Spinal cord (tissue), 10 donors: ENCODE results near the gene KCNAB1. TPM values are rescaled to one million over a fixed set of nuclear protein-coding genes. Genes with fewer than 3 reads are reported as not detected.

Experiments
- DNase-seq, 6 donors: peaks; one replicate each; pipeline versions ENCODE4 v3.0.0 to v3.0.0-alpha.2; 2013 to 2015; ENCODE audit warnings: low spot score in 6 of 6, low read depth in 4 of 6
- H3K27ac ChIP-seq: one replicate; pipeline ENCODE4 v1.5.1; 2013; ENCODE audit warnings: low read depth, low read length, control low read depth
- H3K27me3 ChIP-seq: one replicate; pipeline ENCODE4 v1.6.1; 2013; ENCODE audit warnings: low read length; ENCODE audit not compliant: control insufficient read depth, insufficient read depth
- H3K36me3 ChIP-seq: one replicate; pipeline ENCODE4 v1.6.1; 2013; ENCODE audit warnings: low read length; ENCODE audit not compliant: control insufficient read depth, insufficient read depth
- H3K4me1 ChIP-seq: one replicate; pipeline ENCODE4 v1.6.1; 2013; ENCODE audit warnings: low read length; ENCODE audit not compliant: control insufficient read depth, insufficient read depth
- H3K4me3 ChIP-seq: one replicate; pipeline ENCODE4 v1.5.1; 2013; ENCODE audit warnings: low read depth, low read length, control low read depth
- H3K9me3 ChIP-seq: one replicate; pipeline ENCODE4 v1.6.1; 2013; ENCODE audit warnings: low read length; ENCODE audit not compliant: control insufficient read depth, insufficient read depth
- WGBS: methylation state at CpG from one replicate; pipeline ENCODE4 v1.1.5; 2013; ENCODE audit warnings: missing lambda C conversion rate; ENCODE audit not compliant: insufficient coverage; 5-methylcytosine and 5-hydroxymethylcytosine counted together
- polyA plus RNA-seq, 2 donors: library from polyadenylated mRNA; unstranded; fragments of 120-200 nt; gene quantifications; one replicate each; pipeline ENCODE4 v1.2.1, GENCODE V29; 2013; ENCODE audit not compliant: insufficient read length in 2 of 2
- total RNA-seq, 2 donors: library from RNA; depleted of rRNA in 1 of 2; stranded (reverse); fragments of 120-200 nt in 1 of 2; fragments of >200 nt in 1 of 2; gene quantifications; one replicate each; pipeline versions ENCODE4 v1.2.3 to v1.2.4, GENCODE V29; 2013 to 2014
- donor health status: healthy.

KCNAB1 gene
- total and polyA plus RNA-seq, 4 donors, result 10.1 to 27.5 (median 22.6) TPM

- H3K4me1 ChIP-seq, result no peaks in the 10 kb centered on the region
- H3K27me3 ChIP-seq, result no peaks in the 10 kb centered on the region
- no peak overlapping the region for H3K4me3 ChIP-seq
- no peaks in the 10 kb centered on the region for H3K36me3 ChIP-seq
- H3K9me3 ChIP-seq, result no peaks in the 10 kb centered on the region
- WGBS, result no CpG with 5 or more reads among the region's 5 CpGs
- no peak overlapping the region for H3K27ac ChIP-seq
- peak in 1 of 6 donors; percentile 65 for DNase-seq
These were observed 51.2 kb downstream of the KCNAB1 start for GRCh38 chr3:156171281-156172267.

DNA sequence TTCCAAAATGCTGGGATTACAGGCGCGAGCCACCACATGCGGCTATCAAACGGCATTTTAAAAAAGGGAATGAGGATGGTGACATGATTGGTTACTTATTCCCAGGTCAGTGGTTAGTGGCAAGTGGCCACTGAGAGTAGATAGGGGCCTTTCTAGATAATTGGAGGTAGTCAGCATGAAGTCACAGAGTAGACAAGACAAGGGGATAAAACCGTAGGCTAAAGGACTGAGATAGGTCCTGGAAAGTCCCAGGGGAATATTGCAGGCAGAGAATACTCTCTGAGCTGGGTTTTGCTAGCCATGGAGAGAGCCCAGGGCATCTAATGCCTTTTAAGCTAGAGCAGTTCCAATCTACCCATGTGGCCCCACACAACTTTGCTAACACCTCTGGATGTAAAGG lies 52.2 kb downstream of the KCNAB1 start:
- Histone ChIP-seq H3K4me1 (no peaks in the 10 kb centered on the region), H3K27ac (no peak overlapping the region), H3K36me3 (no peaks in the 10 kb centered on the region), H3K27me3 (no peaks in the 10 kb centered on the region), H3K4me3 (no peak overlapping the region), H3K9me3 (no peaks in the 10 kb centered on the region)
- 87% methylated on average over 5 of the region's 5 CpGs for WGBS
- no peak for DNase-seq

GRCh38 chr3:156174229-156174847 lies 54.0 kb downstream of the KCNAB1 start:
- no peaks in the 10 kb centered on the region for H3K4me1 ChIP-seq
- no peaks in the 10 kb centered on the region for H3K36me3 ChIP-seq
- H3K27ac ChIP-seq, result no peak overlapping the region
- 77% methylated on average over 2 of the region's 4 CpGs for WGBS
- DNase-seq, result peak in 2 of 6 donors; percentile 59 to 86
- H3K27me3 ChIP-seq, result no peaks in the 10 kb centered on the region
- H3K9me3 ChIP-seq, result no peaks in the 10 kb centered on the region
- H3K4me3 ChIP-seq, result no peak overlapping the region

GRCh38 chr3:156175570-156175969 lies 55.2 kb downstream of the KCNAB1 start:
- Histone ChIP-seq H3K4me1 (no peaks in the 10 kb centered on the region), H3K27ac (no peak overlapping the region), H3K9me3 (no peaks in the 10 kb centered on the region), H3K4me3 (no peak overlapping the region), H3K36me3 (no peaks in the 10 kb centered on the region), H3K27me3 (no peaks in the 10 kb centered on the region)
- DNase-seq, result no peak
- 97% methylated on average over 5 of the region's 7 CpGs for WGBS

- no CpG with 5 or more reads among the region's 2 CpGs for WGBS
- Histone ChIP-seq H3K4me3 (no peak overlapping the region), H3K9me3 (no peaks in the 10 kb centered on the region), H3K36me3 (no peaks in the 10 kb centered on the region), H3K27me3 (no peaks in the 10 kb centered on the region), H3K4me1 (no peaks in the 10 kb centered on the region), H3K27ac (no peak overlapping the region)
- no peak for DNase-seq
These were observed 55.7 kb downstream of the KCNAB1 start for GRCh38 chr3:156176048-156176447.

DNA sequence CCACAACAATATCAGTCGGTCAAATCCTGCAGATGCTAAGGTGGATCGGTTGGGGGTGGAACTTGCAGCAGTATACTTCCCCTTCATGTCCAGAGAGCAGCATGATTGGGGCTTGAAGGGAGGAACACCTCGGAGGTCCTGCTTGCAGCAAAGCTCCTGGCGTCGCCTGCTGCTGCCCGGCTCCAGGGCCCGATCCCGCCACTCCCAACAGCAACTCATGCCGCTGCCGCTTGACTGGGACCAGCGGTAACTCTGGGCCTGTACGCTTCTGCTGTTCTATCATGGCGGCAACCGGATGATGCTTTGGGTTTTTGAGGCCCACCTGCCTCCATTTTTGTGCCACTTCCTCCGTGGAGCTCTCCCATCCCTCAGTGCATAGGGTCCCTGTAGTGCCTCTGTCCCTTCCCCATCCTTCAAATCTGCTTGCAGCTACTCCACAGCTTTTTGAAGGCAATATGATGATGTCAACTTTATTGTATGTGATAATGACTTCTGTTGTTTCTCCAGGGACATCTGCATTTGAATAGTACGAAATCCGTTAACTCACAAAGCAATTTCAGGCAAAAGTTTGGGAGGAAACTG lies 56.3 kb downstream of the KCNAB1 start:
- no peak for DNase-seq
- WGBS, result 97% methylated on average over 13 of the region's 17 CpGs
- H3K27me3 ChIP-seq, result no peaks in the 10 kb centered on the region
- no peak overlapping the region for H3K27ac ChIP-seq
- no peak overlapping the region for H3K4me3 ChIP-seq
- H3K36me3 ChIP-seq, result no peaks in the 10 kb centered on the region
- no peaks in the 10 kb centered on the region for H3K4me1 ChIP-seq
- H3K9me3 ChIP-seq, result no peaks in the 10 kb centered on the region

- H3K27ac ChIP-seq, result no peak overlapping the region
These were observed 59.7 kb downstream of the KCNAB1 start for GRCh38 chr3:156180077-156180476.

DNA sequence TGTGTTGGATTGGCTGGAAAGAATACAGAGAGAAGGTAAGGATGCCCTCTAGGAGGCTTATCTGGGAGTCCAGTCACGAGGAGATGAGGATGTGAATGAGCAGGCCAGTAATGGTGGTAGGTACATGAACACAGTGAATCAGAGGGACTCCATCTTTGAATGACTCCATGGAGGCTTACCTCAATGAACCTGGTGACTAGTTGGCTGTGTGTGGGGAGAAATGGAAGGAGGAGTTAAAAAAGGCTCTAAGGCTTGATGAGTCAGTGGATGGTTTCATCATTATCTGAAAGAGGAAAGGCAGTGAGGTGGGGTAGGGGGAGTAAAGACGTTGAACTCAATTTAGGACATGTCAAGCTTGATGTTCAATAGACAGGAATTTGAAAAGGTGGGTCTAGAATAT lies 61.1 kb downstream of the KCNAB1 start:
- no peak for DNase-seq
- WGBS, result 91% methylated on average over 2 of the region's 2 CpGs
- Histone ChIP-seq H3K4me1 (no peaks in the 10 kb centered on the region), H3K36me3 (no peaks in the 10 kb centered on the region), H3K27me3 (no peaks in the 10 kb centered on the region), H3K4me3 (no peak overlapping the region), H3K27ac (no peak overlapping the region), H3K9me3 (no peaks in the 10 kb centered on the region)

More at GRCh38 chr3:156180077-156180476, 59.7 kb downstream of the KCNAB1 start:
- Histone ChIP-seq H3K4me1 (no peaks in the 10 kb centered on the region), H3K9me3 (no peaks in the 10 kb centered on the region), H3K36me3 (no peaks in the 10 kb centered on the region), H3K4me3 (no peak overlapping the region), H3K27me3 (no peaks in the 10 kb centered on the region)
- DNase-seq, result no peak

DNA sequence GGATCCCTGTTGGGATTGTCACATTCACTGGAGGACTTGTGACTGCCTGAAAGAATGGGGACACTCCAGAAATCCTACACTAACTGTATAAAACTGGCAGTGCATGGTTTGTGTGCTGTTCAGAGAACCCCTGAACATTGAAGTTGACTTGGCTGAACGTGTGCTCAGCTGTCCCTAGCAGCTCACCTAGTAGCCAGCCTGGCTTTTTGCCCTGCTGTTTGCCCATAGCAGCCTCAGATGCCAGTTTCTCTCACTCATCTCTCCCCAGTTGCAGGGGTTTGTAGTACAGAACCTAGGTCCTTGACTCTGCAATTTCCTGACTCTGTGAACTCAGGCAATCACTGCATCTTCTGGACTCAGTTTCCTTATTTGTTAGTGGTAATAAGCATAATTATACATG lies 63.0 kb downstream of the KCNAB1 start:
- no peaks in the 10 kb centered on the region for H3K4me1 ChIP-seq
- H3K27ac ChIP-seq, result no peak overlapping the region
- no peaks in the 10 kb centered on the region for H3K27me3 ChIP-seq
- H3K36me3 ChIP-seq, result no peaks in the 10 kb centered on the region
- no peak overlapping the region for H3K4me3 ChIP-seq
- no peaks in the 10 kb centered on the region for H3K9me3 ChIP-seq
- no peak for DNase-seq
- WGBS, result 37% methylated on average over 1 of the region's 1 CpG
